Embryonic facial prominence (tissue), 1 donor: ENCODE results near the gene KCNIP1.

Experiments
- DNase-seq: peaks from one replicate; pipeline ENCODE4 v3.0.0-alpha.2; 2016; ENCODE audit errors: extremely low spot score

The KCNIP1 gene

DNA sequence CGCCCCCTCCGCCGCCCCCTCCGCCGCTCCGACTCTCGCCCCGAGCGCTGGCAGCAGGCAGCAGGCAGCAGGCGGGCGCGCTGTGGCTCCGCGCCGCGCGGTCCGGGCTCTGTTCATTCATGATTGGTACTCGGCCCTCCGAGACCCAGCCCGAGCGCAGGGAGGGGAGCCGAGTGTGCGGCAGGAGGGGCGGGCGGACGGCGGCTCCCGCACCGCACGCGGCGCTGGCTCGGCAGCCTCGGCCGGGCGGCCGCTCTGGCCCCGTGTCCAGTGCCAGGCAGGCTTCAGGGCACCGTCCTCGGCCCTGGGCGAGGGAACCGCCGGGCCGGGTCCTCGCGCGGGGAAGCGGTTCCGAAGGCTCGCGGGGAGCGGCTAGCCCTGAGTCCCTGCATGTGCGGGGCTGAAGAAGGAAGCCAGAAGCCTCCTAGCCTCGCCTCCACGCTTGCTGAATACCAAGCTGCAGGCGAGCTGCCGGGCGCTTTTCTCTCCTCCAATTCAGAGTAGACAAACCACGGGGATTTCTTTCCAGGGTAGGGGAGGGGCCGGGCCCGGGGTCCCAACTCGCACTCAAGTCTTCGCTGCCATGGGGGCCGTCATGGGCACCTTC, at the start of gene KCNIP1:
TSS of gene KCNIP1 (plus strand) at position 31 of the 607 bp plus-strand sequence.
- no peak for DNase-seq

DNA sequence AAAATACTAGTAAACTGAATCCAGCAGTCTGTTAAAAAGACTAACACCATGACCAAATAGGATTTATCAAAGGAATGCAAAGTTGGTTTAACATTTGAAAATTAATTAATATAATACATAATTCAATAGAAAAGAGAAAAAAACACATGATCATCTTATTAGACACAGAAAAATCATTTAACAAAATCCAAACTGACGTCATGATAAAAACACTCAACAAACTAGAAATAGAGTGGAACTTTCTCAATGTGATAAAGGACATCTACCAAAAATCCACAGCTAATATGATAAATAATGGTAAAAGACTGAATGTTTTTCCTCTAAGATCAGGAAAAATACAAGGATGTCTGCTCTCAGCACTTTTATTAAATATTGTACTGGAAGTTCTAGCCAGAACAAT, 40.4 kb upstream of the KCNIP1 start:
- DNase-seq, result no peak

- no peak for DNase-seq
These were observed 39.3 kb upstream of the KCNIP1 start for GRCh38 chr5:170464280-170465127.

DNA sequence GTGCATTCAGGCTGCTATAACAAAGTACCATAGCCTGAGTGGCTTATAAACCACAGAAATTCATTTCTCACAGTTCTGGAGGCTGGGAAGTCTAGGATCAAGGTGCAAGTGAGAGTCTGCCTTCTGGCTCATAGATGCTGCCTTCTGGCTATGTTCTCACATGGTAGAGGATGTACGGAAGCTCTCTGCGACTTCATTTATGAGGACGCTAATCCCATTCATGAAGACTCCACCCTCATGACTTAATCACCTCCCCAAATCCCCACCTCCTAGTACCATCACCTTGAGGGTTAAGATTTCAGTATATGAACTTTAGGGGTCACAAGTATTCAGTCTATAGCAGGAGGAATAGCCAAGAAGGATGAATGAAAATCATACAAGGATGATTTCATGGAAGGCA, 37.3 kb upstream of the KCNIP1 start:
- no peak for DNase-seq

DNA sequence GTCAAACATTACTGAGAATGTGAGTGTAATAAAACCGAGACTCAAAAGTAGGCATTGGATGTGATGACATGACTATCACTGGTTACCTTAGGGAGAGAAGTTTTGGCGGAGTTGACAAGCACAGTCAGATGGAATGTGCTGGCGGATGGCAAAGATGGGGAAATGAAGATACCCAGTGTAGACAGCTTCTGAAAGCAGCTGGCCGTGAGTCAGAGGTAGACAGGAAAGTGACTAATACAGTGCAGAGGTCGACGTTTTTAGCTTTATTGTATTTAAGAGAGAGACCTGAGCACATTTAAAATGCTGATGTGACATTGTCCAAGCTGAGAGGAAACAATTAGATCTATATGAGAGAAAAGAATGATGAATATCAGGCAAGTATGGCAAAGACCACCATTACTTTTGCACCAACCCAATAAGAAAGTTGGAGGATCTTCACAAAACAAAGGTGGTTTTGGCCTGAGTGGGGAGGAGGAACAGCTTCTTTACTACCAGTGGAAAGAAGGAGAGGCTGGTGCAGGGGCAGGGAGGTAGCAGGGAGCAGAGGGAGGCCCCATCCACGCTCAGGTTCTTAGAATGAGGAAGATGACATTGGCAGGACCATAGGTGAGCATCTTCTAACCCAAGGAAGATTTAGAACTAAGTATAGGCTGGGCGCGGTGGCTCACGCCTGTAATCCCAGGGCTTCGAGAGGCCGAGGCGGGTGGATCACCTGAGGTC, 36.7 kb upstream of the KCNIP1 start:
- no peak for DNase-seq

- DNase-seq, result no peak
These were observed 35.1 kb upstream of the KCNIP1 start for GRCh38 chr5:170468633-170469285.

DNA sequence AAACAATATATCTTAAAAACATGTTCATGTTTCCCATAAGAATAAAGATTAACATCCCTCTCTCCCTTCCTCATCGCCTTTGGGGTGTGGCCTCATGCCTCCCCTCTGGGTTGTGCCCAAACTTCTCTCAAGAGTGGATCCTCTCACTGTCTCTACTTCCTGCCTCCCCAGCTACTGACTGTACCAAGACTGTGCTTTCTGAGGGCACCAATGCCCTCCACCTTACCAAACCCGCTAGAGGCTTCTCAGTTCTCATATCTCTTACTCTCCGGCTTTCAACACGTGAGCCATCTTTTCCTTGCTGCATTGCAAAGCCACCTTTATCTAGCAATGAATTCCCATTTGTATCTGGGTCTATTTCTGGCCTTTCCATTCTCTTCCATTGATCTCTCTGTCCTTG, 34.4 kb upstream of the KCNIP1 start:
- DNase-seq, result no peak

DNA sequence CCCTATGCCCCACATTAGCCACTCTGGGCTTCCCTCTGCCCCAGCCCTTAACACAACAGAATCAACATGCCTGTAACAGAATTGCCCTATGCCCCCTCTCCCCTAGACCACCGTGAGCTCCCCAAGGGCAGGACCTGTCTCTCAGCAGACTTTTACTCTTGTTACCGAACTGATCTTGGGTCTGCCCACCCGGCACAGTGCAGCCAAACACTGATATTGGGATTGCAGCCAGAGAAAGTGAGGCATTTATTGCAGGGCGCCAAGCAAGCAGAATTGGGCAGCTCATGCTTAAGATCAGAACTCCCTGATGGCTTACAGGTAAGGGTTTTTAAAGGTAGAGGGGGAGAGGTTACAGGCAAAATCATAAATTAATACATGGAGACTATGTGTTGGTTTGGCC, 33.5 kb upstream of the KCNIP1 start:
- no peak for DNase-seq

DNA sequence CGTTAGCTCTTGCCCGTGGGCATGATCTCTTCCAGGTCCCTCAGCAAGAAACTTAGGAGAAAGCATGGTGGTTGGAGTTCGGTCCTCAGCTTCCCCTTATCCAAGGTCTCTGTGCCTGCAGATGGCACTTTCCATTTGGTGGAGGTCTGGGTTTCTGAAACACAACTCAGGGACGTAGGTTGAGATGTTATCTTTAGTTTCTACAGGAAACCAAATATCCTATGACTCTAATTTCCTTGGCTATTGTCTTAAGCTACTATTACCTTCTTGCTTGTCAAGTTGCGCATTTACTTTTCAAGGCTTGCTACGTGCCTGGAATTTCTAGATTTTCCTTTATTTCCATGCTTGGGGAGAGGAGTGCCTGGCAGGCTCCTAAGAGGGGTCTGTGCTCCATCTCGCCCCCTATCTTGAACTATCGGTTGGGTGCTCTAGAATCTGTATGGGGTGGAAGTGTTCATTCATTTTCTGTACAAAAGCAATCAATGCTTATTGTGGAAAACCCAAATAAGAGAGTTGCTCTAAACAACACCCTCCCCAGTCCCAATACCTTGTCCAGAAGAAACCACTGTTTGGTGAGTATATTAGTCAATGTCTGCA, 32.9 kb upstream of the KCNIP1 start:
- no peak for DNase-seq

DNA sequence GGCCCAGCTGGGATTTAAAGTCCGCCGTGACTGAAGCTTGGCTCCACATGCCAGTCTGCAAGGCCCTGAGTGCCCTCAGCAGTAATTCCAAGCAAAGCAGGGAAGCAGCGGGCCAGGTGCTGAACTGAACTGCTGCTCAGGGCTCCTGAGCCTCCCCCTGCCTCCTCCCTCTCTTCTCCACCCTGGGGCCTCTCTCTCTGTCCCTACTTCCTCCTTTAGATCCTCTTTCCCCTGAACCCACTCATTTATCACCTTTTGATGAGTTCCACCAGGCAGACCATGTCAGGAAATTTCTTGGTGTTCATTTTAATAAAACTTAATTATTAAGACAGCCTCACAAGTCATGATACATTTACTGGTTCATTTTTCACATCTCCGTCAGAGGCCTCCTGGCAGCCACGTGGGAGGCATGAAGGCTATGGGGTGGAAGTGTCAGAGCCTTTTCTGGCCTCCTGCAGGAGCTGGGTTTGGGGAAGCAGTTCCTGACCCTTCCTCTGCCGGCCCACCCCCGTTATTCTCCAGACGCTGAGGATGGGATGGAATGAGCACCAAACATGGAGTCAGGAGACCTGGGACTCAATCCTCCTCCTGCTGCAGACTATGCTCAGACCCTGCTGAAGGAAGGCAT, 32.2 kb upstream of the KCNIP1 start:
- DNase-seq, result no peak

DNA sequence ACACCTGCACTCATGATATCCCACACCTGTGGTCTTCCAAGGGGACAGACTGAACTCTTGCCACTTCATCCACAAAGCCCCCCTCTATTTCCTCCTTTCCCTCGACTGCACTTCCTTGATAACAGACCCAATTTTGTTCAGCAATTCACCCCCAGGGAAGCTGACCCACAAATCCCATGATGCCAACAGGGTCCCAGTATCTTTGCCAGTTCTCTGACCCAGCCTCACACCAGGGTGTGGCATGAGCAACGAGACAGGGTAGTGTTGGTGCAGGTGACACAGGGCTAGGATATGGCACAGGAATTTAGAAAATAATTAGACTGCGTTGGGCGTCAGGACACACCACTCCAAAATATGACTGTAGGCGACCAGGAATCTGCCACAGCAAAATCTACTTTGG, 30.2 kb upstream of the KCNIP1 start:
- no peak for DNase-seq

DNA sequence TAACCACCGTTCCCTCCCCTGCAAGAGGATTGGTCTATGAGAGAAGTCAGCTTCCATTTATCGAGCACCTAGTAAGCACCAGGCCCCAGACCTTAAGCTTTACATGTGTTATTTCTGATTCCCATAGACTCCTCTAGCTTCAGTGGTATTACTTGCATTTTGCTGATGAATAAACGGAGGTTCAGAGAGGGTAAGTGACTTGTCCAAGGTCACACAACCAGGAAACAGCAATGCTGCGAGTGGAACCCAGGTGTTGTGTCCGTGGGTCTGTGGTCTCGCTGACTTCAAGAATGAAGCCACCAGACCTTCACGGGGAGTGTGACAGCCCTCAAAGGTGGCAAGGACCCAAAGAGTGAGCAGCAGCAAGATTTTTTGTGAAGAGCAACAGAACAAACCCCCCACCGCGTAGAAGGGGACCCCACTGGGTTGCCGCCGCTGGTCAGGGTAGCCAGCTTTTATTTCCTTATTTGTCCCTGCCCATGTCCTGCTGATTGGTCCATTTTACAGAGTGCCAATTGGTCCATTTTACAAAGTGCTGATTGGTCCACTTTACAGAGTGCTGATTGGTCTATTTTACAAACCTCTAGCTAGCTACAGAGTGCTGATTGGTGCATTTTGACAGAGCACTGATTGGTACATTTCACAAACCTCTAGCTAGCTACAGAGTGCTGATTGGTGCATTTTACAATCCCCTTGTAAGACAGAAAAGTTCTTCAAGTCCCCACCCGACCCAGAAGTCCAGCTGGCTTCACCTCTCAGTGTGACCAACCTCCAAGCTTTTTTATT, 29.1 kb upstream of the KCNIP1 start:
- DNase-seq, result no peak

DNA sequence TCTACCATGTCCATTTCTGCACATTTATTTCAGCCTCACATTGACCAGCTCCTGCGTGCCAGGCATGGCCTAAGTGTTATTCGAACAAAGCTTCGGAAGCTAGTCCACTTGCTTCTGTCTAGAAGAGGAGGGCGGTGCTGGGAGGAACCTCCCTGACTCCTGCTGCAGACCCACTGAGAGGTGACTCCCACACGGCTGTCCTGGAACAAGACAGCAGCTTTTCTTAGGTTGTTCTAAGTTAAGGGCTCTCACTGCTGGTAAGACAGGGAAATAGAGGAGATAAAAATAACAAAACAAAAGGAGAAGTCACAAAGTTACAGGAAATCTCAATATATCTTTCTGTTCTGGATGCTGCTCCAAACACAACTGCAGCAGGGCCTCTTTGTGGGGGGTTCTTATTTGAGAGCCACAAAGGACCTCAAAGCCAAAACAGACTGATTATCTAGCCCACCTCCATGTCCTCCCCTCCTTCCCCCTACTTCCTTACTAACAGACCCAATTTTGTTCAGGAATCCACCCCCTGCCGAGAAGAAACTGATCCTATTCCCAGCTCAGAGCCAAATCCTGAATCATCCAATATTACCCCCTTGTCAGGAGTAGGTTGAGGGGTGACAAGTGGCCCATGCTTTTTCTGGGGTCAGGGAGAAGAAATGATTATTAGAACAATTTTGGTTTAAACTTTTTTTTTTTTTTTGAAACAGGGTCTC, 28.4 kb upstream of the KCNIP1 start:
- DNase-seq, result no peak

GRCh38 chr5:170476704-170477103, 27.1 kb upstream of the KCNIP1 start:
- no peak for DNase-seq

DNA sequence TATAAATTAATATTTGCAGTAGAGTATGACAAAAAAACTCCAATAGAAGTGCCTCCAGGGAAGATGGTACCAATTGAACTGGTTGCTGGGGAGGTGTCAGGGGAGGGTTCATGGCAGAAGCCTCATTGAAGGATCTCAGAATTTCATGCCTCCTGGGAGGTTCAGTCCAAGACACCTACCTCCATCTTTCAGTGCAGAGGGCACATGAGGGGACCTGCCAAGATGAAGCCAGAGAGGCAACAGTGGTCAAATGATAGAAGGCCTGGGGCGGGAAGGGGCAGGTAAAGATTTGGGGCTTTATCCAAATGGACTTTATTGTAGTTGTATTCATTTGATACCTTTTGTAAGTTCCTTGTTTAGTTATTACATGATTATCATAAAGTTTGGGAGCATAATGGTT, 25.9 kb upstream of the KCNIP1 start:
- DNase-seq, result no peak

GRCh38 chr5:170478306-170478705, 25.5 kb upstream of the KCNIP1 start:
- DNase-seq, result no peak

DNA sequence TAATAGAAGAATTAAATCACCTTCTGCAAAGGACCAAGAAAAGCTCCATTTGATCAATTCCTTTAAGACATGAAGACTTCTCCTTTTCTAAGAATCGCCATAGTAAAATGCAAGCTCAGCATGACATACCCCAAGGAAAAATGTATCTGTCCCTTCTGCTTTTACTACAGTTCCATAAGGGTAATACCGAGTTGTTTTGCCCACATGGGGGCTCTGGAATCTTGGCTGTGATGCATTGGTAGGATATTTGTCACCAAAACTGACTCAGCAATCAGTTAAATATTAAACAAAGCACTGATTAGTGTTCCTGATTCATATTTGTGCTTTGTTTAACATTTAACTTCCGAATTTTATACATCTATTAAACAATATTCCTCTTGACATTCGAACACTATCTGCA, 24.3 kb upstream of the KCNIP1 start:
- no peak for DNase-seq

GRCh38 chr5:170480260-170480659, 23.6 kb upstream of the KCNIP1 start:
- no peak for DNase-seq

DNA sequence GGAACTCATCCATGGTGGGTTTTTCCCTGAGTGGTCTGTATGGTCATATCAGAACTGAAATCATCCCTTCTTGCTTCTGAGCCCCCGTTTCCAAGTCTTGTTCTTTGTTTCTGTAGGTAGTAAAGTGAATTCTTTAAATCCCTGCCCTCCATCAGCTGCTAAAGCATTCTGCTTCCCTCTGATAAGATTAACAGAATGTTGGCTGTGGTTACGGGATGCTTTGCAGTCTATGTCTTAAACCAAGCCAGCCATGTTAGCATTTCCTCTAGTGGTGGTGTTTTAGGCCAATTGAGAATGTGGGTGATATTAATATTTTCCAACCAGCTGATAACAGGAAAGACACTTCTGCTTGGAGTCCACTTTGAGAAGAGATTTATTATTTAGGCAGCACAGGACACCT, 22.0 kb upstream of the KCNIP1 start:
- DNase-seq, result no peak

DNA sequence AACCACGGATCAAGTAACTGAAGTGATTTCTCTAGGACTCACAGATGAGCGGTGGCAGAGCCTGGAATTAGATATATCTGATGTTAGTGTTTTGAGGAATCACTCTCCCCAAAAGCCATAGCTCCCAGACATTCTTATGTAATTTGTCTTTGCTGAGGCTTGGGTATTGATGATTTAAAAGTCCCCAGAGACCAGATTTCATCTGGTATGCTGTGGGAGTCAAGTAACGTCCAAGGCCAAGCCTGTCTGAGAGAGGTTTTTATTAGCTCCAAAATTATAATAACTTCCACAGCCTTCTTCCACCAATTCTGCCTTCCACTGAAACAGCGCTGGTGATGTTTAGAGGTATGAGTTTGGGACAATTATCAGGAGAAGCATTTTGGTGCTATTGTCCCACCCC, 21.3 kb upstream of the KCNIP1 start:
- DNase-seq, result no peak
